HG02678 (cell line): ENCODE results near the gene CD163L1.
"Not testable (repeated sequence)": the region's sequence is repeated elsewhere in the genome, so short reads cannot be mapped to it uniquely, and the experiment has no call there.

Experiments
- ATAC-seq: cut with Tn5 transposase; IDR thresholded peaks from one replicate; pipeline ENCODE4 v1.9.1; 2021; ENCODE audit warnings: mild to moderate bottlenecking, moderate library complexity; ENCODE audit not compliant: unreplicated experiment

CD163L1 gene

DNA sequence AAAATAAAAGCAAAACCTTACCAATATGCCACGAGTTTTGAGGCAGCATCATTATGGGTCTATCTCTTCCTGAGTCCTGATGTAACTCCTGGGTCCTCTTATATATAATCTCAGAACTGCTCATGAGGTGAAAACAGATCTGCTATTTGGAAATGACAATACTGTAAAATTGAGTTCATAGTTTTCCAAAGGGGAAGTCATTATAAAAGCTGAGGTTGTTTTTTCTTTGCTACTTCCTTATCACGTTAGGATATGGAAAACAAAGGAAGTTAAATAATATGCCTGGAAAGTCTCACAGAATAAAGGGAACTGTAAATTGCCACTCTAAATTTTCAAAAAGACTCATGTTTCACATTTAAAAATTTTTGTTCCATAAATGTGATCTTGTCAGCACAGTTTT, at the start of gene CD163L1:
TSS of gene CD163L1 (minus strand) at position 78 of the 400 bp plus-strand sequence. CDS start at position 52, 26 bp downstream.
- ATAC-seq = no peak

DNA sequence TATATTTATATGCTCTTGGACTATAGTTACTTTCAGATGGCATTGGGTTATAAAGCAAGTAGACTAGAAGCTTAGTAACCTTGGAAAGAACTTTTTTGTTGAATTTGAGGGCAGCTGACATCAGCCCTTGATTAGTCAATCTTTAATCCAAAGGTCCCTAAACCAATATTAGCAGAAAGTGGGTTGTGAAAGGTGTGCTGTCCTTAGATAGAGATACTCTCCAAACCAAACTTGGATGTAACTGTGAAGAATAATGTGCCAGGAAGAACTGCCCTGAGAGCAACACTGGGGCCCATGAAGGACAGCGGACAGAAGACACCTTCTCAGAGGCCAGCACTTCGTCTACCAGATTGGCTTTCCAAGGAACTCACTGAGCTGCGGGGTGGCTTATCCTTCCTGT, 49.1 kb upstream of the CD163L1 start:
- ATAC-seq = no peak

DNA sequence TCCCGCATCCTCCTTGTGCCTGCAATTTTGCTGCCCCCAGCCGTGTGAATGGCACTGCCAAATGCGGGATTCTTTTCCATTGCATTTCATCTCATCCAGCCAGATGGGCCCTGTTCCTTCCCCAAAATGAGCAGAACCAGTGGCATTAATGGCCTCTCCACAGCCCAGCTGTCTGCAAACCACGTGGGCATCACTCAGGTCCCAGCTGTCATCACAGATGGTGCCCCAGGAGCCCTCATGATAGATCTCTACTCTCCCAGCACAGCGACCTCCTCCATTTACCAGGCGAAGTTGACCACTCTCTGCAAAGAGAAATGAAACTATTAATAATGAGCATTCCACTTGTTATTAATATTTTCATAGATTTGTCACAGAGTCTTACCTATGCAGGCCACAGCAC, 42.6 kb upstream of the CD163L1 start:
- no peak for ATAC-seq

DNA sequence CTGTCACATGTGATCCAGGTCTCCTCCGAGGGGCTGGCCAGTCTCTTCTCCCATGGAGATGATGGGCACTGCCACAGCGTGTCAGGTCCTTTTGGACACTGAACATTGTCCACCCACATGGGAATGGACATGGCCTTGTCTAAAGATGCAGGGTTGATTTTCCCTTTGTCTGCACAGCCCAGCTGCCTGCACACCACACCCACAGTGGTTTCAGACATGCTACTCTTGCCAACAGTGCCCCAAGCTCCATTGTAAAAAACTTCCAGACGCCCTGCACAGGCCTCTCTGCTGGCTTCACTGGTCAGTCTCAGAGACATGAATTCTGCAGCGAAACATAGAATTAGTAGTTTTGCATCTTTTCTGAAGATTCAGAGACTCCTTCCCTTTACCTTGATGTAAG, 41.1 kb upstream of the CD163L1 start:
- ATAC-seq = no peak

DNA sequence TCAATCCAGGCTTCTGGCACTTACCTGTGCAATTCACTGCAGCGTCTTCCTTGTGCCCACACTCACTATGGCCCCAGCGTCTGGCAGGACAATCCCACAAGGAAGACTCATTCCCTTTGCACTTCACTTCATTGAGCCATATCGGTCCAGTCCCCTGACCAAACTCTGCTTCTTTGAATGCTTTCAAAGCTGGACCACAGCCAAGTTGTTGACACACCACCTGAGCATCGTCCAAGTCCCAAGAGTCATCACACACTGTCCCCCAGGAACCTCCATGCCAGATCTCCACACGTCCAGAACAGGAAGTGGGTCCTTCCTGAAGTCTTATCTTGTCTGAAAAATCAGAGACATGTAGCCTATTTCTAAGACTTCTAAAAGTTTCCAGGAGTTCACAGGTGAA, 39.4 kb upstream of the CD163L1 start:
- no peak for ATAC-seq

DNA sequence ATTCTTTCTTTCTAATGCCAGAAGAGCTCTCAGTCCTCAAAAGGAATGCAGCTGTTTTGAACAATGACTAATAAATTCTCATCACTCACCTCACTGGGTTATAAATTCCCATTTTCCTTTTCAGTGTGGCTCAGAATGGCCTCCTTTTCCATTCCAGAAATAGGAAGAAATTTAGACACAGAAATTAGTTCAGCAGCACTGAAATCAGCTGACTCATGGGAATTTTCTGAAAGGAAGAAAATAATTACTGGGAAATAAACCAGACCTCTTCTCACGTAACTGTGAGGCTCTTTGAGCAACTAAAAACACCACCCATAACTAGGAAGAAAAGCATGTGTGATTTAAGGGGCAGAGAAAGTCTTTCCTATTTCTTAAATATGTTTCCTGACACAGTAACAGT, 35.8 kb upstream of the CD163L1 start:
- no peak for ATAC-seq

DNA sequence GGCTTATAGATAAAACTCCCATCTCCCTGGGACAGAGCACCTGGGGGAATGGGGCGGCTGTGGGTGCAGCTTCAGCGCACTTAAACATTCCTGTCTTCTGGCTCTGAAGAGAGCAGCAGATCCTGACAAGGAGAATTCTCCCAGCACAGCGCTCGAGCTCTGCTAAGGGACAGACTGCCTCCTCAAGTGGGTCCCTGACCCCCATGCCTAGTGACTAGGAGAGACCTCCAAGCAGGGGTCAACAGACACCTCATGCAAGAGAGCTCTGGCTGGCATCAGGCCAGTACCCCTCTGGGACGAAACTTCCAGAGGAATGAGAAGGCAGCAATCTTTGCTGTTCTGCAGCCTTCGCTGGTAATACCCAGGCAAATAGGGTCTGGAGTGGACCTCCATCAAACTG, 28.1 kb upstream of the CD163L1 start:
- ATAC-seq = no peak

DNA sequence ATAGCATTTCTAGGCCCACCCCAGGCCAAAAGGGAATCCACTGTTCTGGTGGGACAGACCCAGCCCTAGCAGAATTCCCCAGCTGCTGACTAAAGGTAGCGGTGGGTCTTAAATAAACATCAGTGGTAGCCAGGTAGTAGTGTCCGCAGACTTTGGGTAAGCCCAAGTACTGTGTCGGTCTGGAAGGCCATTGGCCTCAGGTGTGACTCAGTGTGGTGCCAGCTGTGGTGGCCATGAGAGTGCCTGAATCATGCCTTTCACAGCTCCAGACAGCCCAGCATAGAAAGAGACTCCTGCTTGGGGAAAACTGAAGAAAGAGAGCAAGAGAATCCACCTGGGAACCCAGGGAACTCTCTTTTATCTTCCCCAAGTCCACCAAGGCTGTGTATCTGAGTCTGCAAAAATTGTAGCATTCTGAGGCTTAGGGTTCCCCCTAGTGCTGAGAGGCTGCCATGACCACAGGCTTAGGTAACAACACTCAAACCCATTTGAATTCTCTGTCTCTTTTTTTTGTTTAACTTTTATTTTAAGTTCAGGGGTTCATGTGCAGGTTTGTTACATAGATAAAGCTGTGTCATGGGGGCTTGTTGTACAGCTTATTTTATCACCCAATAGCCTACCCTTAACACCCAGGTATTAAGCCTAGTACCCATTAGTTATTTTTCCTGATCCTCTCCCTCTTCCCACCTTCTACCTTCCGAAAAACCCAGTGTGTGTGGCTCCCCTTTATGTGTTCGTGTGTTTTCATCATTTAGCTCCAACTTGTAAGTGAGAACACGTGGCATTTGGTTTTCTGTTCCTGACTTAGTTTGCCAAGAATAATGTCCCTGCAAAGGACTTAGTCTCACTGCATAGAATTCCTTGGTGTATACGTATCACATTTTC, 16.7 kb upstream of the CD163L1 start:
- ATAC-seq = no peak

DNA sequence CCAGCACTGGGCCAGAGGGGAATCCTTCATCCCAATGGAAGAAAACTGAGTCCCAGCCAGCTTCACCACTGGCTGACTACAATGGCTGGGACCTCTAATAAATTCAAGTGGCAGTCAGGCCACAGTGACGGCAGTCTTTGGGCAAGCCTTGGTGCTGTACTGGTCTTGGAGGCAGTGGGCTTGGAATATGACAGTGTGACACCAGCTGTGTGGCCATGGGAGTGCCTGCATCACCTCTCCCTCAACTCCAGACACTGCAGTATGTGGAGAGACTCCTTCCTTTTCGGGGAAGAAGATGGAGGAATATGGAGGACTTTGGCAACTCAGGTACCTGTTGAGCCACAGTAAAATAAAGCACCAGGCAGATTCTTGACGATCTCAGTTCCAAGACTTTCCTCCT, 16.0 kb upstream of the CD163L1 start:
- no peak for ATAC-seq

DNA sequence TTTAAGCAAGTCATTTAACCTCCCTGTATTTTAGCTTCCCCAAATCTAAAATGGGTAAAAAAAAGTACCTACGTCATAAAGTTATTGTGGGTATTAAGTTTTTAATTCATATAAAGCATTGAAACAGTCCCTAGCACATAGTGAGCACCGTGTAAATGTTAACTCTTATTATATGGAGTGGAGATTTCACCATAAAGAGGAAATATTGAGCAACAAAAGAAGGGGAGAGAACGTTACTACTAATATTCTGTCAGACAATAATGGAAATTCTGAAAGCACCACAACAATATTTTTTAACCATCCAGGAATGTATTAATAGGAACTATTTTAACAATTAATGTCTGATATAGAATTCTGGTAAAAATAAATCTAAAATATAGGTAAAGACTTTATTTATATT, 7.8 kb upstream of the CD163L1 start:
- no peak for ATAC-seq

DNA sequence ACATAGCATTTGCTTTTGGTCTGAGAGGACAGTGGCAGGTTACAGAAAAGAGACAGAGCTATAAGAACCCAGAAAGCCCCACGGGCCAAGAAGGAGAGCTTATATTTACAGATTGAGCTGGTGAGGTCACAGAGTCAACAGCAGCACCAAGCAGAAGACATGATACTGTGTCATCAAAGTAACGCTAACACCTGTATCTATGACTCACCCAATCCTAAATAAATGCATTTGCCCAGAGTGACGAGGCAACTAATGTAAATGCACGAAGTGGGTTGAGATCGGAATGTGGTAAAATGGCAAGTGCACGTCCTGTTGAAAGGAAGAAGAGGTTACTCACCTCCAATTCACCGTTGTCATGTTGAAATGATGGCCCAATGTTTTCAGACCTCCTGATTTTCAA, 6.7 kb upstream of the CD163L1 start:
- ATAC-seq = no peak

DNA sequence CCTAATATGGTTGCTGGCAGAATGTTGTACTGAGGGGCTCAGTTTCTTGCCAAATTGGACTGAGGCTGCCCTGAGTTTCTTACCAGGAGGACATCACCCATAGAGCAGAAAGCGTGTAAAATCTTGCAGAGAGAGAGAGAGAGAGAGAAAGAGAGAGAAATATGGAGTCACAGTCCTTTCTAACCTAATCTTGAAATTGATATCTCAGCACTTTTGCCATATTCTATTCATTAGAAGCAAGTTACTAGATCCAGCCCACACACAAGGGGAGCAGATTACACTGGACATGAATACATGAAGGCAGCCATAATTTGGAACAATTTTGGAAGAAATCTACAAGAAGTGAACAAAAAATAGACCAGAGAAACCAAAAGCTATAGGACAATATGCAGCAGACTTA, 4.1 kb upstream of the CD163L1 start:
- ATAC-seq = no peak

DNA sequence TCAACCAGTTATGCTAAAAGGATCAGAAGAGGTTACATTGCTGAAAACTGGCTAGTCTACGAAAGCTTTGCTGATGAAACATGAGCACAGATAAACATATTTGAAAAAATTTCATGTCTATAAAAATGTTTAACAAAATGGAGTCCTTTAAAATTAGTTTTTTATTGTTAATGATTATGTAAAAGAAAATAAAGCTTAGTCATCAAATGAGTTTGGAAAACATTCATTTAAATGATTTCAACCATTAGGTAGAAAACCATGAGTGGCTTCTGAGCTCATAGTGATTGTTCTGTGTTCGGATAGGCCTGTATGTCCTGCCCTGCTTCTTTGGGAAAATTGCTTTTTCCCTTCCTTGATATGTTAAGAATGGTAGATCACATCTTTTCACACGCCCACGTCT, 584 bp upstream of the CD163L1 start:
- no peak for ATAC-seq

DNA sequence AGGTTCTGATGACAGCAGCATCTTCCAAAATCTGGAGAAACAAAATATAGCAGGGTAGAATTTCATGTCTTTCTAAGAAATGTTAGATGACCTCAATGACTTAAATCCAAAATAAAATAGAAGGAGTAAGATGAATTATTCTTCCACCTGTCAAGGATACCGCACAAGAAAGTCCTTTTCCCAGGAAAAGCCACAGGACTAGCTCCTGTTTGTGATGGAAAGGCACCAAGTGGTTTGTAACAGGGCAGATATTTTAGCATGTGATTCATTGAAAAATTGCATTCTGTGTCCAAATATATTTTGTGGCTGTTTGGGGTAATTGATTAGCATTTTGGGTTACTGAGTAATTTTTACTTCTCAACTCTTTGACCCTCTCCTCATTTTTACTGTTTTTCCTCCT, 2.7 kb downstream of the CD163L1 start:
- no peak for ATAC-seq

DNA sequence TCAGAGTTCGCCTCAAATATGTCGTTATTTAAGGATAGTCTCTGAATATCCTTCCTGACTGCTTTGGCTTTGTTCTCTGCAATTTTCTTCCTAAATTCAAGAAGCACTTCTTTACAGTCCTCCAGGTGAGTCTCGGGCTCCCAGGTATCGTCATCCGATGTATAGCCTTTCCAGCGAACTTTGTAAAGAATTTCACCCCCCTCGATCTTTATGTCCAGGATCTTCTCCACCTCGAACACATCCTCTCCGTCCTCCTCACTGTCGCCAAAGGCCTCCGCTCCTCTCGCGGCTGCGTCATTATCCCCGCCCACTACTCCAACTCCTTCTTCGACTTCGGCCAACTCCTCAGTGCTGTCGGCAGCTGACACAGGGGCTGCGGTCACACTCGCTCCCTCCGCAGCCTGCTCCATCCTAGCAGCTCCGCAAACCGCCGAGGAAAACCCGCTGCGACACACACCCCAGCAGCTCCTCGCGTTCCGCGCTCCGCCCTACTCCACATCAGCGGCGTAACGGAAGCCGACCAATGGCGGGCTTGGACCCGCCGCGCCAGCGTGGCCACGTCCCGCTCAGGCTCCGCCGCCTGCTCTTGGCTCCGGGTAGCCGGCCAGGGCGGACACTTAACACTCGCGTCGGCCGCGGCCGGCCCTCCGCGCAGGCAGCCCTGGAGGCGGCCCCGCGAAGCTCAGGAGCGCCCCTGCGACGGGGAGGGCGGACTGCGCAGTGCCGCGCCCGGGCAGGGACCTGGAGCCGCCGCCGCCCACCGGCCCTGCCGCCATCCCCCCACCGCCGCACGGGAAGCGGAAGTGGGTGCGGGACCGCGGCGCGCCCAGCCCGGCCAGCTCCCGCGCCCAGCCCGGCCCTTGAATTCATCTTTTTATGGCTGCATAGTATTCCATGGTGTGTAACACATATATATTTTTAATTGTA, 4.1 kb downstream of the CD163L1 start:
- ATAC-seq = no peak

DNA sequence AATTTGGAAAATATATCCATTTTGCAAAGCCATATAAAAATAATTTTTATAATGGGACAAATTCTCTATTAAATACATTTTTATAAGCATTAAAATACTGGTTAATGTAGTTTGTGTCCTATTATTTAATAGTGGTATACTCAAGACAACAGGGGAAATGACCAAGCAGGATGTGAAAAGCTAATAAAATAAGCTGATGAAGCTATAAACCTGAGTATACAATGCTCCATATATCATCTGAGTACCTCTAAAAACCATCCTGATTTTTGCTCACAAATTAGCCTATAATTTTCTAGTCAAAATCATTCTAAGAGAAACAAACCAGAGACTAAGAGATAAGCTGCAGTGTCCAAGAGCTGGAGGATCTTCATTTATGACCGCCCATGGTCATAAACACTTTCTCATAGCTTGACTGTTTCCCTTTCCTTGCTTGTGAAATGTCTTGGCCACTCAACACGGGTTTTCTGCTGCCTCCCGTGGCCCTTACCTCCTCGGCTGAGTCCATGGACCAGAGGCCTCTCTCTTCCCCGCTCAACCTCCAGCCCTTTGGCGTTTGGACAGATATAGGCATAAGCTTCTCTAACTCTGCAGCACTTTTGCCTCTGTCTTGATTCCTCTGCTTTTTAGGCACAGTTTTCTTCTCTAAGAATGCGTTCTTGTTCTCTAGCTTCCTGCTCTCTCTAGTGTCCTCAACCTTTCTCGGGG, 5.5 kb downstream of the CD163L1 start:
- ATAC-seq = not testable (repeated sequence)

DNA sequence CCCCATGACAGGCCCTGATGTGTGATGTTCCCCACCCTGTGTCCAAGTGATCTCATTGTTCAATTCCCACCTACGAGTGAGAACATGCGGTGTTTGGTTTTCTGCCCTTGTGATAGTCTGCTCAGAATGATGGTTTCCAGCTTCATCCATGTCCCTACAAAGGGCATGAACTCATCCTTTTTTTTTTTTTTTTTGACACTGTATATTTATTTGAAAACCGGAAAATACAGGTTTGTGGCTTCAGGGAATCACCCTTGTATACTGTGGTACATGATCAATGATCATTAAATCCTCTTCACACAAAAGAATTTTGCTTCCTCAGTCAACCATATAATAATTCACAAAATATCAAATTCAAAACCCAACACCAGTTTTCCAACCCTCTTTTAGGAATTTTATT, 6.5 kb downstream of the CD163L1 start:
- not testable (repeated sequence) for ATAC-seq

DNA sequence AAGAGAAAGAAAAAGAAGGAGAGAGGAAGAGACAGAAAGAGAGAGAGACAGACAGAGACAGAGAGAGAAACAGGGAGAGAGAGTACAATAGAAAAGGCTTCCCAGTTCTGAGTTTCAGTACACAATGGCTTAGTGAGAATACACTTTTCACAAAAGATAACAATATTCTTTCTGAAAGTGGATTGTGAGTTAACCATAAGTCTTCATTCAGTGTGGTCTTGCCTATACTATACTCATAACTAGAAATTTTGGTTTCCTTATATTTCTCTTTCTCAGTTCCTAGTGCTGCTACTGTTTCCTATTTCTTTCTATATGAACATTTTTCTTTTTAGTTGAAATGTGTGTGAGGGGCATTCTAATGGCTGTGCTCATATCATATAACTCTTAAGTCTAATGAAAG, 9.3 kb downstream of the CD163L1 start:
- no peak for ATAC-seq

DNA sequence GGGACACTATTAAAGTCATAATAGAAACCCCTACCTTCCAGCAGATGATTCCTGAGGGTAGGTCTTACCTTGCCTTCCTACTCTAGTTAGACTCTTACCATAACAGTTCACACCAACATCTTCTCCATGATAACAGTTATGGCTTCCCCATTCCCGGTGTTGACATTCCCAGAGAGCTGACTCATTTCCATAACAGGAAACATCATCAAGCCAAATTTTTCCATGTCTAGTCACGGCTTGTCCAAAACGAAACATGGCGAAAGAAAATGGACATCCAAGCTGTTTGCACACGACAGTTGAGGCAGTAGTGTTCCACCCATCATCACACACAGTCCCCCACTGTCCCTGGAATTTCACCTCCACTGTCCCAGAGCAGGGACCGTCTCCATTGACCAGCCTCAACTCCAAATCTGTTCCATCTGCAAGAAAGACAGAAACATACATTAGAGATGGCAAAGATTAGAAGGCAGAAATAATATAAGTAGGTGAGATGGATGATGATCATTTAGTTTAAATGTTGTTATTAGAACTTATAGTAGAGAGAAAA, 10.6 kb downstream of the CD163L1 start:
- no peak for ATAC-seq

DNA sequence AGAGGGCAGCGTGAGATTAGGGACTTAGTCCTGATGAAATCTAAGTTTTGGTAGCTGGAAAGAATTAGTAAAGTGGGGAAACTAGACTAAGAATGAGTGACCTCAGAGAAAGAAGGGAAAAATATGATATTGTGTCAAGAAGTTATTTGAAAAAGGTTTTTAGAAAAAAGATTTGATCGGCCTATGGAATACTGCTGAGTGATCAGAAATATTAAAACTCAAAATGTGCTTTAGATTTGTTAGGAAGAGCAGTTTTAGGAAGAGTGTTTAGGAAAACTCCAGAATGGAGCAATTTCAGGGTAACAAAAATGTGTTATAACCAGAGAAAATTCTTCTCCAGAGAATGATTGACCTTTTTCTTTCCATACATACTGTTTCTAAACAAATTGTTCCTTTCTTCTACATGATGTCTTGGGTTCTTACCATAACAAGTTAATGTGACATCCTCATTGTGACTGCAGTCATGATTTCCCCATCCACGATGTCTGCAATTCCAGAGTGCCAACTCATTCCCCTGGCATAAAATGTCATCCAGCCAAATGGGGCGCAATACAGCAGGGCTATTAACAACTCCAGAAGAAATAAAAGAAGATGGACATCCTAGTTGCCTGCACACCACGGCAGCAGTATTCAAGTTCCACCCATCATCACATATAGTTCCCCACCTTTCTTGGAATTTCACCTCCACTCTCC, 11.8 kb downstream of the CD163L1 start:
- no peak for ATAC-seq
